Measurements from ENCODE around the gene ETFA.

GRCh38 chr15:76342382-76343201 lies 31.3 kb upstream of the ETFA start:
- no peak for TF ChIP-seq CTCF (IDR thresholded peaks at IDR 0.05)
- peak in 1 of 4 donors; percentile 28 for TF ChIP-seq POLR2AphosphoS5 (IDR thresholded peaks at IDR 0.05)

Measured in sigmoid colon (tissue), 4 donors.